ENCODE measurements around the gene TMEM63B. TPM values are rescaled to one million over a fixed set of nuclear protein-coding genes. Genes with fewer than 3 reads are reported as not detected.

TMEM63B gene
- total and polyA plus RNA-seq, 9 of the 15 experiments (the other 6 are each of a cell fraction or from before 2014, with no cell fraction given) = 0.14 to 39.4 (median 14.4) TPM

- TF ChIP-seq CHD7 (IDR thresholded peaks at IDR 0.05; ENCODE audit: low read depth, low read length) = no peak
- no peak for TF ChIP-seq NCOA6 (IDR thresholded peaks at IDR 0.05)
Measured at GRCh38 chr6:44199883-44200282, 72.5 kb downstream of the TMEM63B start (continued).
